GM19438 (cell line): Measurements from ENCODE around the gene S100A8.

Experiments
- ATAC-seq: cut with Tn5 transposase; IDR thresholded peaks from one replicate; pipeline ENCODE4 v1.9.1; 2021; ENCODE audit warnings: low read depth; ENCODE audit not compliant: unreplicated experiment

S100A8 gene

GRCh38 chr1:153393926-153394325 lies 3.1 kb upstream of the S100A8 start:
- no peak for ATAC-seq

- no peak for ATAC-seq
Measured at GRCh38 chr1:153392822-153393221, 1.9 kb upstream of the S100A8 start.

- ATAC-seq: no peak
Measured at GRCh38 chr1:153392258-153392657, 1.4 kb upstream of the S100A8 start.

- ATAC-seq: no peak
Measured at GRCh38 chr1:153389973-153390879, 647 bp downstream of the S100A8 start.

- no peak for ATAC-seq
Measured at GRCh38 chr1:153389401-153389800, 1.5 kb downstream of the S100A8 start.

GRCh38 chr1:153387785-153388184 lies 3.1 kb downstream of the S100A8 start:
- no peak for ATAC-seq

GRCh38 chr1:153387001-153387400 lies 3.9 kb downstream of the S100A8 start:
- ATAC-seq: no peak

- ATAC-seq: no peak
Measured at GRCh38 chr1:153386500-153386901, 4.4 kb downstream of the S100A8 start.

- ATAC-seq: no peak
Measured at GRCh38 chr1:153384958-153385580, 5.8 kb downstream of the S100A8 start.

- no peak for ATAC-seq
Measured at GRCh38 chr1:153380711-153381110, 10.2 kb downstream of the S100A8 start.

- ATAC-seq: no peak
Measured at GRCh38 chr1:153379591-153379990, 11.3 kb downstream of the S100A8 start.

- ATAC-seq: no peak
Measured at GRCh38 chr1:153375511-153375910, 15.4 kb downstream of the S100A8 start, which contains the start of gene S100A12. Gene S100A12 (minus strand): TSS chr1:153375621. CDS start chr1:153374592, 1,029 bp downstream.

- ATAC-seq: no peak
Measured at GRCh38 chr1:153374071-153374470, 16.8 kb downstream of the S100A8 start.

- ATAC-seq: no peak
Measured at GRCh38 chr1:153372571-153372970, 18.3 kb downstream of the S100A8 start.

GRCh38 chr1:153371231-153371630 lies 19.6 kb downstream of the S100A8 start:
- ATAC-seq: no peak

GRCh38 chr1:153370146-153370545 lies 20.7 kb downstream of the S100A8 start:
- ATAC-seq: no peak

- ATAC-seq: no peak
Measured at GRCh38 chr1:153368495-153368894, 22.4 kb downstream of the S100A8 start.

GRCh38 chr1:153367090-153367489 lies 23.8 kb downstream of the S100A8 start:
- no peak for ATAC-seq

GRCh38 chr1:153366261-153366660 lies 24.6 kb downstream of the S100A8 start:
- ATAC-seq: no peak

- no peak for ATAC-seq
Measured at GRCh38 chr1:153365696-153366095, 25.2 kb downstream of the S100A8 start.

- ATAC-seq: no peak
Measured at GRCh38 chr1:153364766-153365666, 25.9 kb downstream of the S100A8 start.
